GM18868 (cell line): ENCODE results near the gene MRLN.
"Not testable (repeated sequence)": the region's sequence is repeated elsewhere in the genome, so short reads cannot be mapped to it uniquely, and the experiment has no call there.

Experiments used
- ATAC-seq: cut with Tn5 transposase; IDR thresholded peaks from one replicate; pipeline ENCODE4 v1.9.1; 2021; ENCODE audit warnings: mild to moderate bottlenecking, moderate library complexity; ENCODE audit not compliant: unreplicated experiment

MRLN gene

GRCh38 chr10:59753267-59753666 lies at the start of gene MRLN:
Gene MRLN (minus strand): TSS chr10:59753455.
- no peak for ATAC-seq

- no peak for ATAC-seq
Measured at GRCh38 chr10:59801171-59801570, 47.9 kb upstream of the MRLN start.

GRCh38 chr10:59799421-59799820 lies 46.2 kb upstream of the MRLN start:
- ATAC-seq = no peak

DNA sequence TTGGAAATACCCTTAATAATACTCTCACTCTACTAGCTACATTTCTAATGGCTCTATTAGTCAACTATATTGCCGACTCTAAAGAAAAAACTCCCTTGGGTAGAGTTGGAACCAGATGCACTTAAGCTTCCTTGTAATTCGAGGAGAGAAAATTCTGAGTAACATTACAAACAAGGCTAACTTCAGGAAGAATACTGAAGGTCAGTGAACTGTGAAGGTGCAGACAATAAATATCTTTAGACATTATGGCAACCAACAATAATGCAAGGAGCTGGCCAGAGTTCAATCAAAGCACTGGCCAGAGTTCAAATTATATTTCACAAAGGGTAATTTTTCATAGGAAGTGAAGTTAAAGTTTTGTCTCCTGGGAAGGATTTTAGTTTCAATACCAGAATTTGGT lies 40.7 kb upstream of the MRLN start:
- no peak for ATAC-seq

GRCh38 chr10:59792812-59793211 lies 39.6 kb upstream of the MRLN start:
- no peak for ATAC-seq

- ATAC-seq = no peak
Measured at GRCh38 chr10:59791601-59792000, 38.3 kb upstream of the MRLN start.

- not testable (repeated sequence) for ATAC-seq
Measured at GRCh38 chr10:59790080-59790479, 36.8 kb upstream of the MRLN start.

DNA sequence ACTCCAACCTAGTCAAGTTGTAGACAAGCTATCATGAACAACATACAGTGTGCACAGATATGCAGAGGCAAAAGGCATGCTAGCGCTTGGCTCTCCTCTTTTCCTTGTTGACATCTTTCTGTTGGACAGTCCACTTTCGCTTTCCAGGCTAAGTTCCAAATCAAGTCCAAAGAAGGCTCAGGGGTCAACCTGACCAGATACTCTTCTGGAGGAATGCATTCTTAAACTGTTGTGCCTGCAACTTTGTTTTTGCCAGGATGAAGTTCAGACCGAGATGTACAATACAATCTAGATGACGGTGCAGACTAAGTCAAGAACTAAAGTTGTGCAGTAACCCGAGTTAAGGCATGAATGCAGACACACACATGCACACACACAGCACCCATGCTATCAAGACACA lies 35.7 kb upstream of the MRLN start:
- ATAC-seq = not testable (repeated sequence)

DNA sequence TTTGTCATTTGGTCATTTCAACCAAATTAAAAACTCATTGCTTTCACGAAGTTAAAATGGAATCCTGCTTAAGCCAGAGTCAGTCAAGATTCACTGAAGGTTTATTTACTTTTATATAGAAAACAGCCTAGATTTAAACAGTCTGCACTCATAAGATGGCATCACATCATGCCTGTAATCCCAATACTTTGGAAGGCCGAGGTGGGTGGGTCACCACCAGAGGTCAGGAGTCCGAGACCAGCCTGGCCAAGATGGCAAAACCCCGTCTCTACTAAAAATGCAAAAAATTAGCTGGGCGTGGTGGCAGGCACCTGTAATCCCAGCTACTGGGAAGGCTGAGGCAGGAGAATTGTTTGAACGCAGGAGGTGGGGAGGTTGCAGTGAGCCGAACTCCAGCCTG lies 33.8 kb upstream of the MRLN start:
- ATAC-seq = not testable (repeated sequence)

DNA sequence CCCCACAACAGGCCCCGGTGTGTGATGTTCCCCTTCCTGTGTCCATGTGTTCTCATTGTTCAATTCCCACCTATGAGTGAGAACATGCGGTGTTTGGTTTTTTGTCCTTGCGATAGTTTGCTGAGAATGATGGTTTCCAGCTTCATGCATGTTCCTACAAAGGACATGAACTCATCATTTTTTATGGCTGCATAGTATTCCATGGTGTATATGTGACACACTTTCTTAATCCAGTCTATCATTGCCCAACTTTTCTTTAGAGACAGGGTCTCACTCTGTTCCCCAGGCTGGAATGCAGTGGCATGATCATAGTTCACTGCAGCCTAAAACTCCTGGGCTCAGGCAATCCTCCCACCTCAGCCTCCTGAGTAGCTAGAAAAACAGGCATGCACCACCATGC lies 32.2 kb upstream of the MRLN start:
- not testable (repeated sequence) for ATAC-seq

- ATAC-seq = no peak
Measured at GRCh38 chr10:59781511-59781910, 28.3 kb upstream of the MRLN start.

- no peak for ATAC-seq
Measured at GRCh38 chr10:59779756-59780533, 26.7 kb upstream of the MRLN start.

GRCh38 chr10:59774451-59774850 lies 21.2 kb upstream of the MRLN start:
- no peak for ATAC-seq

- no peak for ATAC-seq
Measured at GRCh38 chr10:59773088-59773487, 19.8 kb upstream of the MRLN start.

- ATAC-seq = no peak
Measured at GRCh38 chr10:59771162-59771807, 18.0 kb upstream of the MRLN start.

- ATAC-seq = no peak
Measured at GRCh38 chr10:59770689-59771088, 17.4 kb upstream of the MRLN start.

- no peak for ATAC-seq
Measured at GRCh38 chr10:59762505-59762904, 9.2 kb upstream of the MRLN start.

DNA sequence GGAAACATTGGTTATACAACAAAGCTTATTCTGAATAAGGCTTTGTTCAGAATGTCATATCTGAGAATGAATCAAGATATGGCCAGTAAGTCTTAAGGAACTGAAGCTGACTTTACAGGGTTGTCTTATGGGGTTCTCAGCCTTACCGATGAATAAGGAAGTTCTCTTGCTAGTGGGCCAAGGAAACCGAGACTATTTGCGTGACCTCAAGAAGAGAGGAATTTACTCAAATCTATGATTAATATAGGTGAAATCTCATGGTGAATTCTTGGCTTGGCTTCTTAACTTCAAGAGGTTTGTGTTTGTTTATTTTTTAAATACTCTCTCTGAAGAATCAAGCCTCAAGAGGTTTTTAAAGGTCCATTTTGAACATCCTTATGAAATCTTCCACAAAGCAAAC lies 4.7 kb upstream of the MRLN start:
- ATAC-seq = no peak

DNA sequence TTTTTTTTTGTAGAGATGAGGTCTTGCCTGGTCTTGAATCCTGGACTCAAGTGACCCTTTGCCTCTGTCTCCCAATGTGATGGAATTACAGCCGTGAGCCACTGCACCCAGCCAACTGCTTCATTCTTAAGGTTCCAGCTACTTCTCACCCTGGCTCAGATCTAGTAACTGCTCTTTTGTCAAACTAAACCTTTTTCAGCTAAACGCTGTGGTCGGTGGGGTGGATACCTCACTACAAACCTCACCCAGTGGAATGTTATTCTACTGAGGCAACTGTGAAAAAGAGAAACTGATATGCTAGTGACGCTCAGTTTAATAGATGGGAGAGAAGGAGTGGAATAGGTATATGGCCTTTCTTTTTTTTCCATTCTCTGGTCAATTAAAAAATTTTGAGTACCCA lies 1.7 kb upstream of the MRLN start:
- no peak for ATAC-seq

DNA sequence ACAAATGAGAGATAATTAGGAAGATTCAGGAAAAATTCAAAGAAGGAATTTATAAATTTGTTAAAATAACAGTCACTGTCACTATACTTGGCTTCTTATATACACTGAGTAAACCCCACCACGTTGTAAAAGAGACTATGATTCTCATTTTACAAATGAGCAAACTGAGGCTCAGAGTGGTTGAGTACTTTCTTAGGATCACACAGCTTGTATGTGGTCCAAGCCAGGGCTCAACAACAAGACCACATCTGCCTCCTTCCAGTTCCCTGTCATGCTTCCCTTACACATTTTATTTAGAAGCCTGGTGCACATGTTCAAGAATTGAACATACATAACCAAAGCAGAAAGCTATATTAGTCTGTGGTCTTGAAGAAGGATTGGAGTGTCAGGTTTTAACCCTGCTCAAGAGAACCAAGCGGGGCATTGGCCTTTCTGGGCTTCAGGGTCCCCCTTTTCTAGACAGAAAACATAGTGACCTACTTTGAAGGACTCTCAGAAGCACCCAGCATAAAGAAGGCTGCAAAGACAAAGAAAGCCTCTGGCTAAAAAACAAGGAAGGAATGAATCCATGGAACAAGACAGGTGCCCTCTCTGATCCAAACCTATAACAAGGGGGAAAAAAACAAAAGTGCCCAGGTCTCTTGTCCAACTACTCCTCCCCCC lies 846 bp downstream of the MRLN start:
- no peak for ATAC-seq

GRCh38 chr10:59750155-59750945 lies 2.9 kb downstream of the MRLN start:
- ATAC-seq = no peak
